Type B pancreatic cell (in vitro differentiated cells): Measurements from ENCODE around the gene LDLRAD3. TPM values are rescaled to one million over a fixed set of nuclear protein-coding genes. Genes with fewer than 3 reads are reported as not detected.

Experiments used
- DNase-seq: peaks from one replicate; pipeline ENCODE4 v3.0.0; 2021; ENCODE audit warnings: mixed read lengths; ENCODE audit not compliant: unreplicated experiment; ENCODE audit errors: extremely low spot score
- H3K27ac Mint-ChIP-seq: 2 replicates; pipeline ENCODE4 v1.8.0; 2021; ENCODE audit warnings: mild to moderate bottlenecking, mixed read lengths
- H3K27me3 Mint-ChIP-seq: 2 replicates; pipeline ENCODE4 v1.8.0; 2021; ENCODE audit warnings: mixed read lengths
- H3K36me3 Mint-ChIP-seq: 2 replicates; pipeline ENCODE4 v1.8.0; 2021; ENCODE audit warnings: mixed read lengths
- H3K4me1 Mint-ChIP-seq: one replicate; pipeline ENCODE4 v1.8.0; 2021; ENCODE audit warnings: mixed read lengths; ENCODE audit not compliant: unreplicated experiment
- H3K4me3 Mint-ChIP-seq: 2 replicates; pipeline ENCODE4 v1.8.0; 2021; ENCODE audit warnings: mild to moderate bottlenecking, mixed read lengths
- H3K9me3 Mint-ChIP-seq: 2 replicates; pipeline ENCODE4 v1.8.0; 2021; ENCODE audit warnings: mixed read lengths
- CTCF ChIP-seq: fragments of 200-600 bp; sonication (generic); conservative IDR thresholded peaks from 2 replicates; pipeline ENCODE4 v1.5.0; 2021; ENCODE audit warnings: antibody characterized with exemption, mild to moderate bottlenecking
- total RNA-seq: library from RNA; stranded (reverse); gene quantifications from 2 replicates; pipeline ENCODE4 v1.2.1, GENCODE V29; 2021; ENCODE audit warnings: low replicate concordance

LDLRAD3 gene
- total RNA-seq, 1 donor from 2014 or later: 20.7 TPM

GRCh38 chr11:36088266-36088972 lies 144.6 kb downstream of the LDLRAD3 start:
- peaks cover 25% of the 10 kb centered on the region for H3K4me1 Mint-ChIP-seq
- H3K4me3 Mint-ChIP-seq: no peak overlapping the region
- DNase-seq: no peak
- TF ChIP-seq CTCF: no peak
- H3K27me3 Mint-ChIP-seq: peaks cover 3% of the 10 kb centered on the region
- no peaks in the 10 kb centered on the region for H3K9me3 Mint-ChIP-seq
- no peak overlapping the region for H3K27ac Mint-ChIP-seq
- H3K36me3 Mint-ChIP-seq: peaks cover 31% of the 10 kb centered on the region

- H3K27ac Mint-ChIP-seq: no peak overlapping the region
These were observed 146.1 kb downstream of the LDLRAD3 start for GRCh38 chr11:36089920-36090319.

DNA sequence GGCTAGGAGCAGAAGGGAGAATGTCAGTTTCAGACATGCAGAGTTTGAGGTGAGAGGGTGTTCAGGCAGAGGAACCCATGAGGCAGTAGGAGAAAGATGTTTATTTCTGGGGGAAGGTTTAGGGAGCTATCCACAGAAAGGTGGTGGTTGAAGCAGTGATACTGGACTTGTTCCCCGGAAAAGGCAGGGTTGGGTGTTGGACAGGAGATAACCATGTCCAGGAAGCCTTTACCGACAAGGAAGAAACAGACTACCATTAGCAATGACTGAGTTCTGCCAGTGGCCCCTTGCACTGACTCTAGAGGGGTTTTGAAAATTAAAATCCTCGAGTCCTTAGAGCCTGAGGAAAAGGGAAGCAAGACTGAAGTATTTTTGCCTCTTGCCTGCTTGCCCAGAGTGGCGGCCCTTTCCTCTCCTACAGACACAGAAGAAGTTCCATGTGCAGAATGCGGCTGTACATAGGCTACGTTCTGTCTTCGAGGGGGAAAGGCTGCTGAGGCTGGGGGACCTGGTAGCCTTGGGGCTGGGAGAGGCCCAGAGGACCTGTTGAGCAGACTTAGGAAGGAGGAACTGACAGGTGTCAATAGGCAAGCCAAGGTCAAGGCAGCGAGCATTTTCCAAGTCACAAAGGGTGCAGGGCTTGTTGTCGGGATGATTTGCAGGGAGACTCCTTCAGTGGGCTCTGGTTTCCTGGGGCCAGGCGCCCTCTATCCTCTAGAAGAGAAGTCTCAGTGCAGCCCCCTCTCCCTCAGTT lies 146.7 kb downstream of the LDLRAD3 start:
- Mint-ChIP-seq H3K9me3 (no peaks in the 10 kb centered on the region), H3K36me3 (peaks cover 34% of the 10 kb centered on the region), H3K27me3 (peaks cover 3% of the 10 kb centered on the region), H3K4me3 (no peak overlapping the region), H3K4me1 (peaks cover 25% of the 10 kb centered on the region), H3K27ac (no peak overlapping the region)
- DNase-seq: no peak
- TF ChIP-seq CTCF: no peak

More at GRCh38 chr11:36089920-36090319, 146.1 kb downstream of the LDLRAD3 start:
- peaks cover 34% of the 10 kb centered on the region for H3K36me3 Mint-ChIP-seq
- peaks cover 3% of the 10 kb centered on the region for H3K27me3 Mint-ChIP-seq
- no peak for TF ChIP-seq CTCF
- no peaks in the 10 kb centered on the region for H3K9me3 Mint-ChIP-seq
- no peak for DNase-seq
- H3K4me1 Mint-ChIP-seq: peaks cover 25% of the 10 kb centered on the region
- no peak overlapping the region for H3K4me3 Mint-ChIP-seq

DNA sequence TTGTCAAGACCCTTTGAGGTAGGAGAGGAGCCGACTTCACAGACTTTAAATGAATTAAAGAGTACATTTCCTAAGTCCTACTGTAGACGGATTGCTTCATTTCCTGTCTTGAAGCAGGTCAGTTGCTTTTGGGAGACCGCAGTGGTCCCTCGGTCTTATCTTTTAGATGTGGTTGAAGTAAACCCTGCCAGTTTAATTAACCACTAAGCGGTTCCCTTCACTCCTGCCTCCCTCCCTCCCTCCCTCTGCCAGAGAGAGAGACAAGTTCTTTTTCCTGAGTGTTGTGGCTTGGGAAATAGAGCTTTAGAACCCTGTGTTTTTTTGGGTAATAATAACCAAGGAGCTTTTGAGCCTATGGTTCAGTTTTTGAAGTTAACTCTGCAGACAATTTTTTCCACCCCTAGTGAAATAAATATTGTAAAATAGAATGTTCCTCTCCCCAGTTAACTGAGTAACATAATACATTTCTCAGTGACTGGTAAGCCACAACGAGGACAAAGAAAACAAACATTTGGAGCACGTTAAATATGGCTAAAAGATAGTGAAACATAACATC lies 147.5 kb downstream of the LDLRAD3 start:
- DNase-seq: no peak
- Mint-ChIP-seq H3K4me1 (peaks cover 25% of the 10 kb centered on the region), H3K4me3 (no peak overlapping the region), H3K27ac (no peak overlapping the region), H3K36me3 (peaks cover 27% of the 10 kb centered on the region), H3K9me3 (no peaks in the 10 kb centered on the region), H3K27me3 (peaks cover 3% of the 10 kb centered on the region)
- no peak for TF ChIP-seq CTCF

DNA sequence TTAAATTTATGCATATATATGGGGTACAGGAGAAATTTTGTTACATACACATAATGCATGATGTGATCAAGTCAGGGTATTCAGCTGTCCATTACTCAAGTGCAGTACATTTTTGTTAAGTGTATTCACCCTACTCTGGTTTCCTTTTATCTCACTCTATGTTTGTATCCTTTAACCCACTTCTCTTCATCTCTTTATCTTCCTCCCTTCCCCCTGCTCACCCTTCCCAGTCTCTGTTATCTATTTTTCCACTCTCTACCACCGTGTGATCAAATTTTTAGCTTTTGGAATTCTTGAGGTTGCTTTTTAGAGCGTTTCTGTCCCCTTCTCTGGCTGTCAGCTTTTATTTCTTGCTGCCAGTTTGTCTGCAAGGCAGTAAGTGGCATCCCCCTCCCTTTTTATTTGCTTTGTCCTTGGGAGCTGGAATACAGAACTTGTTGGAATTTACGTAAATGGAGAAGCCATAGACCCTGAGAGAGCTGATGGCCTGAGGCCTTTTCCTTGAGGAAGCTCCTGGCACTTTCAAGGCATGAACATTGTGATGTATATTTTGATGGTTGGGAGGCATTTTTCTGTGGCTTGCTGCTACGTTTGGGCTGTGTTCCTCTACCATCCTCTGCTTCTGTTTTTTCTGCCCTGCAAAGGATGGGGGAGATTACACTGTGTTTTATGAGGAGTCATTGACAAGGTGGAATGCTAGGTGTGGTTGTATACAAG lies 148.6 kb downstream of the LDLRAD3 start:
- Mint-ChIP-seq H3K4me3 (no peak overlapping the region), H3K36me3 (peaks cover 22% of the 10 kb centered on the region), H3K27me3 (peaks cover 3% of the 10 kb centered on the region), H3K4me1 (peaks cover 25% of the 10 kb centered on the region), H3K9me3 (no peaks in the 10 kb centered on the region), H3K27ac (no peak overlapping the region)
- no peak for TF ChIP-seq CTCF
- DNase-seq: no peak
